Adrenal gland (tissue), 12 donors: ENCODE measurements around the gene SIM2. TPM values are rescaled to one million over a fixed set of nuclear protein-coding genes. Genes with fewer than 3 reads are reported as not detected.
A peak's percentile ranks its signal among the peaks of the same experiment; 100 is the strongest.

Source experiments
- DNase-seq, 7 donors: peaks; one replicate each; pipeline ENCODE4 v3.0.0-alpha.2; 2019 to 2020
- H3K27ac ChIP-seq, 5 donors: fragments of 200-600 bp; sonication (generic) in 4 of 5; 1 replicate in 3 of 5; 2 replicates in 2 of 5; pipeline versions ENCODE4 v1.5.1 to v1.8.0; 2016 to 2020; ENCODE audit warnings: mild to moderate bottlenecking in 1 of 5
- H3K27me3 ChIP-seq: fragments of 200-600 bp; 2 replicates; pipeline ENCODE4 v1.8.0; 2021
- H3K36me3 ChIP-seq, 2 donors: fragments of 200-600 bp; replicated peaks in 1 of 2; 1 replicate in 1 of 2; 2 replicates in 1 of 2; pipeline versions ENCODE4 v1.5.1 to v1.8.0; 2018 to 2022
- H3K4me1 ChIP-seq, 2 donors: fragments of 200-600 bp; replicated peaks in 1 of 2; 1 replicate in 1 of 2; 2 replicates in 1 of 2; pipeline versions ENCODE4 v1.5.1 to v1.8.0; 2018 to 2021
- H3K4me3 ChIP-seq, 4 donors: fragments of 200-600 bp; sonication (generic) in 3 of 4; one replicate each; pipeline ENCODE4 v1.5.1; 2016 to 2018
- H3K9me3 ChIP-seq, 3 donors: fragments of 200-600 bp; sonication (generic) in 1 of 3; replicated peaks in 1 of 3; 1 replicate in 2 of 3; 2 replicates in 1 of 3; pipeline versions ENCODE4 v1.5.1 to v1.8.0; 2016 to 2021
- CTCF ChIP-seq, 6 experiments: fragments of 450-650 bp in 4 of 6; fragments of 200-600 bp in 2 of 6; sonication (generic) in 1 of 6; IDR thresholded peaks; 1 replicate in 5 of 6; 2 replicates in 1 of 6; pipeline versions ENCODE4 v1.5.1 to v1.8.0; 2016 to 2021; ENCODE audit warnings: antibody characterized with exemption in 6 of 6, mild to moderate bottlenecking in 2 of 6, moderate library complexity in 1 of 6
- POLR2A ChIP-seq, 2 donors: fragments of 450-650 bp; IDR thresholded peaks; one replicate each; pipeline ENCODE4 v1.6.1; 2017; ENCODE audit warnings: antibody characterized with exemption in 2 of 2, mild to moderate bottlenecking in 2 of 2, moderate library complexity in 1 of 2
- WGBS, 4 donors: extraction: QIAGEN DNeasy Blood & Tissue Kit in 2 of 4; methylation state at CpG; one replicate each; pipeline versions ENCODE4 v1.1.5 to v1.1.7; 2013 to 2017; 5-methylcytosine and 5-hydroxymethylcytosine counted together
- intact Hi-C, 2 donors: fragments of 100-400 bp; cut with DNase I; formaldehyde crosslinking; loops; one replicate each; pipeline versions ENCODE4 v1.14.1 to v1.15.0; 2022 to 2023
- polyA plus RNA-seq, 3 donors: library from polyadenylated mRNA; stranded (reverse); fragments of 200-250 nt in 2 of 3; fragments of 350-450 nt in 1 of 3; fragmentation: Illumina TruSeq in 1 of 3; extraction: RNeasy Lipid Tissue Mini Kit (QIAGEN cat#74804) in 1 of 3; gene quantifications; one replicate each; pipeline ENCODE4 v1.2.3, GENCODE V29; 2013 to 2014
- total RNA-seq, 9 donors: library from RNA; depleted of rRNA in 4 of 9; stranded (reverse); fragments of >200 nt in 4 of 9; fragments of 120-200 nt in 1 of 9; fragmentation: NEBNext Ultra II Directional in 1 of 9; extraction: Animal tissue kit (Norgen Biotek cat#: 25700) in 1 of 9; gene quantifications; one replicate each; pipeline versions ENCODE4 v1.1.0 to v1.2.4, GENCODE V29; 2013 to 2023
- donor health status: healthy with polysubstance abuse.
- donor health status: Bipolar disorder and iron deficiency.
- donor health status: DM: yes; HTN: yes; CAD: no.
- donor health status: DM: no; HTN: no; CAD: no.
- donor health status: DM: no; HTN: no; CAD: no.
- donor health status: DM: yes; HTN: yes; CAD: no.

The SIM2 gene
- total and polyA plus RNA-seq, 12 donors = 0.03 to 0.55 (median 0.15) TPM; not detected in 5

GRCh38 chr21:36698385-36698980, 432 bp upstream of the SIM2 start:
- H3K36me3 ChIP-seq = no peaks in the 10 kb centered on the region
- peak overlapping the region in 2 of 4 donors; percentile 32 to 51 for H3K4me3 ChIP-seq
- no peak overlapping the region for H3K27ac ChIP-seq
- intact Hi-C loops = no loop called here
- H3K9me3 ChIP-seq = no peaks in the 10 kb centered on the region
- peaks cover 100% of the 10 kb centered on the region for H3K27me3 ChIP-seq
- DNase-seq = no peak
- H3K4me1 ChIP-seq = peaks cover 14 to 25% of the 10 kb centered on the region in 2 donors
- TF ChIP-seq CTCF (IDR thresholded peaks at IDR 0.05) = no peak
- TF ChIP-seq POLR2A (IDR thresholded peaks at IDR 0.05) = no peak
- WGBS, 4 donors = 1 to 4% (median 2%) methylated on average over 21 to 62 of the region's 62 CpGs; no CpG with 5 or more reads in 1 of the 4 donors

- Histone ChIP-seq H3K4me3 (peak overlapping the region in 1 of 4 donors; percentile 51), H3K36me3 (no peaks in the 10 kb centered on the region), H3K27me3 (peaks cover 99% of the 10 kb centered on the region), H3K4me1 (peaks cover 14 to 28% of the 10 kb centered on the region in 2 donors), H3K27ac (no peak overlapping the region), H3K9me3 (no peaks in the 10 kb centered on the region)
- TF ChIP-seq POLR2A (IDR thresholded peaks at IDR 0.05) = no peak
- intact Hi-C loops = no loop called here
- WGBS, 4 donors = 6 to 22% (median 11%) methylated on average over 15 to 67 of the region's 67 CpGs
- DNase-seq = peak in 1 of 7 donors; percentile 6
These were observed 805 bp downstream of the SIM2 start for GRCh38 chr21:36699546-36700294.

GRCh38 chr21:36700295-36700970, 1.5 kb downstream of the SIM2 start:
- intact Hi-C loops = no loop called here
- Histone ChIP-seq H3K9me3 (no peaks in the 10 kb centered on the region), H3K36me3 (no peaks in the 10 kb centered on the region), H3K27me3 (peaks cover 99% of the 10 kb centered on the region), H3K27ac (no peak overlapping the region), H3K4me3 (no peak overlapping the region), H3K4me1 (peaks cover 17 to 35% of the 10 kb centered on the region in 2 donors)
- TF ChIP-seq POLR2A (IDR thresholded peaks at IDR 0.05) = no peak
- TF ChIP-seq CTCF (IDR thresholded peaks at IDR 0.05) = no peak
- DNase-seq = peak in 1 of 7 donors; percentile 2
- whole genome bisulfite sequencing, 4 donors = 17 to 27% (median 22%) methylated on average over 15 to 30 of the region's 30 CpGs

- H3K4me3 ChIP-seq = no peak overlapping the region
- DNase-seq = peak in 1 of 7 donors; percentile 35
- 12 to 22% (median 18%) methylated on average over 8 to 65 of the region's 65 CpGs for WGBS, 4 donors
- H3K36me3 ChIP-seq = no peaks in the 10 kb centered on the region
- intact Hi-C loops = no loop called here
- no peak for TF ChIP-seq POLR2A (IDR thresholded peaks at IDR 0.05)
- TF ChIP-seq CTCF (IDR thresholded peaks at IDR 0.05) = no peak
- H3K27me3 ChIP-seq = peaks cover 99% of the 10 kb centered on the region
- H3K4me1 ChIP-seq = peaks cover 17 to 35% of the 10 kb centered on the region in 2 donors
- H3K9me3 ChIP-seq = no peaks in the 10 kb centered on the region
- no peak overlapping the region for H3K27ac ChIP-seq
These were observed 2.2 kb downstream of the SIM2 start for GRCh38 chr21:36700971-36701755.
